ENCODE data around the gene RPL10. TPM values are rescaled to one million over a fixed set of nuclear protein-coding genes. Genes with fewer than 3 reads are reported as not detected.
A peak's percentile ranks its signal among the peaks of the same experiment; 100 is the strongest.

The RPL10 gene
- total RNA-seq, 4 donors from 2014 or later = 3,899 to 6,066 (median 5,720) TPM

DNA sequence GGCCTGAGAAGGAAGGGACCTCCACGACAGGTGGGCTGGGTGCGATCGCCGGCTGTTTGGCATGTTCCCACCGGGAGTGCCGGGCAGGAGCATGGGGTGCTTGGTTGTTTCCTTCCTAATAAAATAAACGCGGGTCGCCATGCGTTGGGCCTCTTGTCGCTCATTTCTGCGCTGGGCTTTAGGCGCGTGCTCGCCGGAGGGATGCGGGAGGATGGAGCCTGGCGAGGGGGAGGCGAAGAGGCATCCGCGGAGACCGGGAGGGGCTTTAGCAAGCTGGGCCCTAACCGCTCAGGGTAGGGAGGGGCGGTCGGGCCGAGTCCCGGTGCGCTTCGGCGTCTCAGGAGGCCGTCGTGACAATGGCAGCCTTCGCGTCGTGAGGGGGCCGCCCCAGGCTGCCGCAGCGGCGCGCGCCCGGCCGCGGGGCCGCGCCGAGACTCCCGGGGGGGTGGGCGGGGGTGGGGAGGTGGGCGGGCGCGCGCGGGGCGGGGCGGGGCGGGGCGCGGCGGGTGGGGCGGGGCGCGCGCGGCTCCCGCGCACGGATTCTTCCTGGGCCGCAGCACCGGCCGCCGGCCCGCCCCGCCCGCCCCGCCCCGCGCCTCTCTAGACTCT is 38.3 kb downstream of the RPL10 start:
- TF ChIP-seq POLR2A (IDR thresholded peaks at IDR 0.05) = no peak
- TF ChIP-seq, protein P1, sequence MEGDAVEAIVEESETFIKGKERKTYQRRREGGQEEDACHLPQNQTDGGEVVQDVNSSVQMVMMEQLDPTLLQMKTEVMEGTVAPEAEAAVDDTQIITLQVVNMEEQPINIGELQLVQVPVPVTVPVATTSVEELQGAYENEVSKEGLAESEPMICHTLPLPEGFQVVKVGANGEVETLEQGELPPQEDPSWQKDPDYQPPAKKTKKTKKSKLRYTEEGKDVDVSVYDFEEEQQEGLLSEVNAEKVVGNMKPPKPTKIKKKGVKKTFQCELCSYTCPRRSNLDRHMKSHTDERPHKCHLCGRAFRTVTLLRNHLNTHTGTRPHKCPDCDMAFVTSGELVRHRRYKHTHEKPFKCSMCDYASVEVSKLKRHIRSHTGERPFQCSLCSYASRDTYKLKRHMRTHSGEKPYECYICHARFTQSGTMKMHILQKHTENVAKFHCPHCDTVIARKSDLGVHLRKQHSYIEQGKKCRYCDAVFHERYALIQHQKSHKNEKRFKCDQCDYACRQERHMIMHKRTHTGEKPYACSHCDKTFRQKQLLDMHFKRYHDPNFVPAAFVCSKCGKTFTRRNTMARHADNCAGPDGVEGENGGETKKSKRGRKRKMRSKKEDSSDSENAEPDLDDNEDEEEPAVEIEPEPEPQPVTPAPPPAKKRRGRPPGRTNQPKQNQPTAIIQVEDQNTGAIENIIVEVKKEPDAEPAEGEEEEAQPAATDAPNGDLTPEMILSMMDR (IDR thresholded peaks at IDR 0.05 in 4 of 5, conservative IDR thresholded peaks at IDR 0.05 in 1 of 5) = no peak
- Histone ChIP-seq H3K4me3 (peak overlapping the region; percentile 38 to 84 (median 66)), H3K4me1 (peaks cover 0 to 5% of the 10 kb centered on the region in 2 donors), H3K27ac (peak overlapping the region; percentile 79 to 88 (median 82)), H3K9me3 (no peaks in the 10 kb centered on the region), H3K27me3 (no peaks in the 10 kb centered on the region), H3K36me3 (peaks cover 0 to 14% of the 10 kb centered on the region in 2 donors)
- ATAC-seq (peak; percentile 58 to 66), DNase-seq (no peak)
- intact Hi-C loops (cut with DNase I; ENCODE audit: low total_unique reads) (loop anchor here (2.0 to 5.0 kb wide), 3 partner anchors 26 to 54 kb away; partner anchors contain the start of genes RPL10, SLC10A3 and TAFAZZIN), in situ Hi-C loops (cut with MboI; ENCODE audit: low sequenced_read_pairs in 4 of 4) (no loop called here)

DNA sequence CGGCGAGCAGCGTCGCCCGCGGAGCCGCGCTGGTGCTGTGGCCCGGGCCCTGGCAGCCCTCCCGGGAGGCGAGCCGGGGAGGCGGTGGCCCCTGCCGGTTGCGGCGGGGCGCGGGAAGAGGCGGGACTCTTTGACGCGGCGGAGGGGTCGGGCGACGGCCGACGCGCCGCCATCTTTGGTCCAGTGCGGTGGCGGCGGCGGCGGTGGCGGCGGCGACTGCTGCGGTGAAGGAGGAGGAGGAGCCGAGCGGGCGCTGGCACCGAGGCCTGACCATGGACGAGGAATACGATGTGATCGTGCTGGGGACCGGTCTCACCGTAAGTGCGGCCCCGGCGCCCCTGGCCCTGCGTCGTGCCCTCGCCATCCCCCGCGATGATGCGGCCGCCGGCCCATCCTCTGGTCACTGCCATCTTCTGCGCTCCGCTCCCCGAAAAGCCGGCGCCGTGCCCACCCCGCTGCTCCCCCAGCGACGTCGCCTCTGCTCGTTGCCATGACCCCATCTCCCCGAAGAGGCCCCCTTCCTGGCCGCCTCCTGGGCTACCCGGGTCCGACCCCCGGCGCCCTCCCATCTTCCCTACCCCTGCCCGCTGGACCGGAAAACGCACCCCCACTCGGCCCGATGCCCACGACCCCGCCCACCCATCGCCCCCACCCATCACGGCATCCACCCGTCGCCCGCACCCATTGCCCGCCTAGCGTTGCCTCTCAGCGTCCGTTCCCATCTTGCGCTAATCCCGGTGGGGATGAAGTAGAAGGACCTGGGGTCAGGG is 39.0 kb downstream of the RPL10 start, which contains the start of gene GDI1:
Gene GDI1 (plus strand): TSS at position 172 of the 770 bp plus-strand sequence. CDS start 101 bp downstream, at position 273.
- ATAC-seq (peak; percentile 72 to 75), DNase-seq (peak in 1 of 2 donors; percentile 36)
- Histone ChIP-seq H3K27me3 (no peaks in the 10 kb centered on the region), H3K27ac (peak within 1 kb of the TSS; percentile 79 to 88 (median 82)), H3K4me3 (peak within 1 kb of the TSS; percentile 64 to 84 (median 66)), H3K4me1 (peaks cover 0 to 5% of the 10 kb centered on the region in 2 donors), H3K36me3 (peaks cover 0 to 17% of the 10 kb centered on the region in 2 donors), H3K9me3 (no peaks in the 10 kb centered on the region)
- in situ Hi-C loops (cut with MboI; ENCODE audit: low sequenced_read_pairs in 4 of 4) (no loop called here), intact Hi-C loops (cut with DNase I; ENCODE audit: low total_unique reads) (loop anchor here (2.0 to 5.0 kb wide), 3 partner anchors 26 to 54 kb away; partner anchors contain the start of genes RPL10, SLC10A3 and TAFAZZIN)
- TF ChIP-seq, protein P1 (IDR thresholded peaks at IDR 0.05 in 4 of 5, conservative IDR thresholded peaks at IDR 0.05 in 1 of 5) = no peak
- TF ChIP-seq POLR2A (IDR thresholded peaks at IDR 0.05) = peak; percentile 49 to 62

DNA sequence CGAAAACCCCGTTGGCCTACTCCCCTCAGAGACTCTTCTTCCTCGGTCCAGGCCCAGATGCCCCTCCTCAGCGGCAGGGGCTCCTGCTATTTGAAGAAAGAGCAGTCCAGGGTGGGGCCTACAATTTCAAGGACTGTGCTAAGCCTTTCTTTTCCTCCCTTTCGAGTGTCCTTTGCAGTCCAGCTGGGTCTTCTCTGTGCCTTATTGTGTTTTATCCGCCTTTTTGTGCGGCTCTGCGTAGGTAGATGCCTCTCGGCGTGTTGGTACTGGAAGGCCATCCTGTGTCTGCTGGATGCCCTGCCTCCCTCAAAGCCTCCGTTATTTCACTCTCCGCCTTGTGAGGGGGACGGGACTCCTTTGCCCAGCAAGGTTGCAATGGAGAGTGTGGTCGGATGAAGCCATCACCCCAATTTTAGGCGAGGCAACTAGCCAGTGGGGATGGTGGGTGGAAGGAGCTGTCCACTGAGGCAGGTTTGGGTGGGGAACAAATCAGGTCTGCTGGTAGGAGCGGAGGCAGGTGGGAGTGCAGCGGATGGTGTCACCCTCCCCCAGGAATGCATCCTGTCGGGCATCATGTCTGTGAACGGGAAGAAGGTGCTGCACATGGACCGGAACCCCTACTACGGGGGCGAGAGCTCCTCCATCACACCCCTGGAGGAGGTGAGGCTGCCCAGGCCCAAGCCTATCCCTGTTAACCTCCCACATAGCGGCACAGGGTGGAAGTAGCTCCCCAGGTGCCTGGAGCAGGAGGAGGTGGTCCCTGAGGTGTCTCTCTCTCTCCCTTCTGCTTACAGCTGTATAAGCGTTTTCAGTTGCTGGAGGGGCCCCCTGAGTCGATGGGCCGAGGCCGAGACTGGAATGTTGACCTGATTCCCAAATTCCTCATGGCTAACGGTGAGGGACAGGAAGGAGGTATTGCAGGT is 40.1 kb downstream of the RPL10 start:
- Histone ChIP-seq H3K9me3 (no peaks in the 10 kb centered on the region), H3K4me1 (peaks cover 0 to 5% of the 10 kb centered on the region in 2 donors), H3K27me3 (no peaks in the 10 kb centered on the region), H3K27ac (peak overlapping the region; percentile 79 to 88 (median 82)), H3K36me3 (peaks cover 0 to 17% of the 10 kb centered on the region in 2 donors), H3K4me3 (peak overlapping the region; percentile 64 to 84 (median 66))
- intact Hi-C loops (cut with DNase I; ENCODE audit: low total_unique reads) = loop anchor here (2.0 to 5.0 kb wide), 3 partner anchors 27 to 53 kb away; partner anchors contain the start of genes RPL10, SLC10A3 and TAFAZZIN
- ATAC-seq (no peak), DNase-seq (no peak)
- in situ Hi-C loops (cut with MboI; ENCODE audit: low sequenced_read_pairs in 4 of 4) = no loop called here
- TF ChIP-seq POLR2A (IDR thresholded peaks at IDR 0.05) = no peak

DNA sequence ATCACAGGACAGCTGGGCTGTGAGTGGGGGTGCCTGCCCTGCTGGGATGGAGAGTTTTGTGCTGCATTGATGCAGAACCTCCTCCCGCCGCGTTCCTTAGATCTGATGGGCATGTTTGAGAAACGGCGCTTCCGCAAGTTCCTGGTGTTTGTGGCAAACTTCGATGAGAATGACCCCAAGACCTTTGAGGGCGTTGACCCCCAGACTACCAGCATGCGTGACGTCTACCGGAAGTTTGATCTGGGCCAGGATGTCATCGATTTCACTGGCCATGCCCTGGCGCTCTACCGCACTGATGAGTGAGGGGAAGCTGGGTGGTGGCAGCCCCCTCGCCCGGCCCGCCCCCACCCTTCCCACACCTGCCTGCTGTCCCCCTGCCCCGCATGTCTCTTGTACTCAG is 41.7 kb downstream of the RPL10 start:
- in situ Hi-C loops (cut with MboI; ENCODE audit: low sequenced_read_pairs in 4 of 4) = no loop called here
- no peak for DNase-seq
- Histone ChIP-seq H3K36me3 (peaks cover 0 to 14% of the 10 kb centered on the region in 2 donors), H3K4me3 (no peak overlapping the region), H3K27ac (no peak overlapping the region), H3K4me1 (peaks cover under 1 to 7% of the 10 kb centered on the region in 2 donors), H3K27me3 (no peaks in the 10 kb centered on the region), H3K9me3 (no peaks in the 10 kb centered on the region)
- ATAC-seq = no peak
- intact Hi-C loops (cut with DNase I; ENCODE audit: low total_unique reads) = loop anchor here (5.0 kb wide), 1 partner anchor 43 kb away; the partner anchor contains the start of gene RPL10
- TF ChIP-seq, protein P1 (IDR thresholded peaks at IDR 0.05 in 4 of 5, conservative IDR thresholded peaks at IDR 0.05 in 1 of 5) = no peak
- TF ChIP-seq POLR2A (IDR thresholded peaks at IDR 0.05) = no peak
